ENCODE results near the gene SULF2. TPM values are rescaled to one million over a fixed set of nuclear protein-coding genes. Genes with fewer than 3 reads are reported as not detected.

SULF2 gene
- total and polyA plus RNA-seq, 2 of the 4 experiments (the other 2 are of a cell fraction): 0.54 to 0.77 TPM

- Histone ChIP-seq H3K27me3 (ENCODE audit: control insufficient read depth, insufficient read depth, low read length) (peaks cover 8% of the 10 kb centered on the region), H4K91ac (ENCODE audit: insufficient read depth, low read depth, low read length) (no peak overlapping the region), H3K9ac (ENCODE audit: low read depth, low read length) (no peak overlapping the region), H3K18ac (ENCODE audit: low read depth, low read length) (no peak overlapping the region), H4K5ac (ENCODE audit: low read depth, low read length) (no peak overlapping the region), H2AFZ (replicated peaks; ENCODE audit: low read length, poor library complexity) (no peak overlapping the region), H2AK5ac (ENCODE audit: low read depth, low read length) (no peak overlapping the region), H3K4ac (ENCODE audit: low read depth, low read length) (no peak overlapping the region), H3K79me1 (ENCODE audit: low read depth in 1 of 2, low read length in 2 of 2) (no peaks in the 10 kb centered on the region), H4K8ac (ENCODE audit: low read depth in 2 of 2, low read length in 2 of 2) (no peak overlapping the region), H3K4me2 (ENCODE audit: low read depth, low read length) (no peak overlapping the region), H3K27ac (ENCODE audit: insufficient read depth, low read length) (no peak overlapping the region), H2BK15ac (ENCODE audit: low read depth, low read length) (no peak overlapping the region), H3K36me3 (ENCODE audit: control insufficient read depth, insufficient read depth, low read length) (no peaks in the 10 kb centered on the region), H4K20me1 (ENCODE audit: insufficient read depth, low read length) (no peaks in the 10 kb centered on the region), H3K9me3 (ENCODE audit: control insufficient read depth, insufficient read depth, low read length) (peaks cover 2% of the 10 kb centered on the region; the same call in 1 of the 2 replicates), H3K4me1 (ENCODE audit: control insufficient read depth, insufficient read depth, low read length) (no peaks in the 10 kb centered on the region), H3K4me3 (ENCODE audit: insufficient read depth, low read depth, low read length) (no peak overlapping the region), H2BK5ac (ENCODE audit: low read depth, low read length, poor library complexity, severe bottlenecking) (no peak overlapping the region), H3K56ac (ENCODE audit: extremely low read depth, insufficient read depth, low read length) (no peak overlapping the region), H3K23ac (ENCODE audit: low read depth, low read length) (no peak overlapping the region), H2BK20ac (ENCODE audit: low read depth, low read length) (no peak overlapping the region), H3K14ac (replicated peaks; ENCODE audit: low read depth, low read length) (no peak overlapping the region), H2AK9ac (replicated peaks; ENCODE audit: low read depth, low read length, poor library complexity) (no peak overlapping the region), H2BK120ac (ENCODE audit: low read depth, low read length) (no peak overlapping the region), H3K9me1 (ENCODE audit: insufficient read depth, low read length) (no peaks in the 10 kb centered on the region)
- intact Hi-C loops (cut with micrococcal nuclease): no loop called here
- no peak for ATAC-seq (ENCODE audit: low read depth)
- CTCF ChIA-PET: no interaction called here
- POLR2A ChIA-PET (ENCODE audit: unreplicated experiment): no interaction called here
- dilution Hi-C loops (cut with HindIII; ENCODE audit: low sequenced_read_pairs, unreplicated experiment): no loop called here
- in situ Hi-C loops (cut with MboI; ENCODE audit: low sequenced_read_pairs): no loop called here
- TF ChIP-seq POLR2A (IDR thresholded peaks at IDR 0.05; ENCODE audit: low read depth, low read length) (no peak), MAZ (IDR thresholded peaks at IDR 0.05; ENCODE audit: borderline replicate concordance, low read depth, low read length) (no peak), MXI1 (IDR thresholded peaks at IDR 0.05; ENCODE audit: borderline replicate concordance, low read depth, low read length) (no peak), FOS (IDR thresholded peaks at IDR 0.05; ENCODE audit: low read depth, low read length) (no peak), RAD21 (IDR thresholded peaks at IDR 0.05; ENCODE audit: low read length) (no peak), MAFK (IDR thresholded peaks at IDR 0.05; ENCODE audit: low read depth, low read length) (no peak), USF2 (IDR thresholded peaks at IDR 0.05; ENCODE audit: low read depth, low read length) (no peak), CEBPB (IDR thresholded peaks at IDR 0.05; ENCODE audit: low read depth, low read length) (no peak)
- BruUV-seq (replicated peaks): no TSS peak
- DNase-seq: no peak
- no CpG with 5 or more reads among the region's 7 CpGs for WGBS, 2 experiments (ENCODE audit: extremely low coverage in 2 of 2, insufficient read length in 1 of 2)
Observed at GRCh38 chr20:47765271-47765670, 20.0 kb downstream of the SULF2 start.

Data from IMR-90 (cell line).